ENCODE data around the gene UMPS.

UMPS gene

DNA sequence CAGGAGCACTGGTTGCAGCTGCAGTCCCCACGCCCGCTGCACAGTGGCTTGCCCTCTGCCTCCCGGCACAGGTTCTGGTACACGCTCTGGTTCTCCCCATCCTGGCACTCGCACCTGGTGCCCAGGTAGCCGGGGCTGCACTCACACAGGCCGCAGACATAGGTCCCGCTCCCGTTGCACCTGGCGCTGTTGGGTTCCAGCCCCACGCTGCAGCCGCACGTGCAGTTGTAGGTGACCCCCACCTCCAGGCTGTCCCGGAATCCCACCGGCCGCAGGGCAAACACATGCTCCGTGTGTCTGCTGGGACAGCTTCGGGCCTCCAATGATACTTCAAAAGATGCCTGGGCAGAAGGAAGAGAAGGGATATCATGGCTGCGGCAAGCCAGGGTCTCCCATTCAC, 66.2 kb downstream of the UMPS start:
- H3K4me3 ChIP-seq (ENCODE audit: low read depth in 1 of 2, low read length in 1 of 2): no peak overlapping the region
- H3K36me3 ChIP-seq: no peaks in the 10 kb centered on the region
- H3K27me3 ChIP-seq: peaks cover under 1% of the 10 kb centered on the region
- H3K27ac ChIP-seq: no peak overlapping the region
- no peaks in the 10 kb centered on the region for H3K9me3 ChIP-seq
- TF ChIP-seq, protein P1, sequence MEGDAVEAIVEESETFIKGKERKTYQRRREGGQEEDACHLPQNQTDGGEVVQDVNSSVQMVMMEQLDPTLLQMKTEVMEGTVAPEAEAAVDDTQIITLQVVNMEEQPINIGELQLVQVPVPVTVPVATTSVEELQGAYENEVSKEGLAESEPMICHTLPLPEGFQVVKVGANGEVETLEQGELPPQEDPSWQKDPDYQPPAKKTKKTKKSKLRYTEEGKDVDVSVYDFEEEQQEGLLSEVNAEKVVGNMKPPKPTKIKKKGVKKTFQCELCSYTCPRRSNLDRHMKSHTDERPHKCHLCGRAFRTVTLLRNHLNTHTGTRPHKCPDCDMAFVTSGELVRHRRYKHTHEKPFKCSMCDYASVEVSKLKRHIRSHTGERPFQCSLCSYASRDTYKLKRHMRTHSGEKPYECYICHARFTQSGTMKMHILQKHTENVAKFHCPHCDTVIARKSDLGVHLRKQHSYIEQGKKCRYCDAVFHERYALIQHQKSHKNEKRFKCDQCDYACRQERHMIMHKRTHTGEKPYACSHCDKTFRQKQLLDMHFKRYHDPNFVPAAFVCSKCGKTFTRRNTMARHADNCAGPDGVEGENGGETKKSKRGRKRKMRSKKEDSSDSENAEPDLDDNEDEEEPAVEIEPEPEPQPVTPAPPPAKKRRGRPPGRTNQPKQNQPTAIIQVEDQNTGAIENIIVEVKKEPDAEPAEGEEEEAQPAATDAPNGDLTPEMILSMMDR (IDR thresholded peaks at IDR 0.05): no peak
- H3K4me1 ChIP-seq (ENCODE audit: control insufficient read depth in 1 of 2, insufficient read depth in 1 of 2, low read depth in 1 of 2, low read length in 1 of 2): no peaks in the 10 kb centered on the region

DNA sequence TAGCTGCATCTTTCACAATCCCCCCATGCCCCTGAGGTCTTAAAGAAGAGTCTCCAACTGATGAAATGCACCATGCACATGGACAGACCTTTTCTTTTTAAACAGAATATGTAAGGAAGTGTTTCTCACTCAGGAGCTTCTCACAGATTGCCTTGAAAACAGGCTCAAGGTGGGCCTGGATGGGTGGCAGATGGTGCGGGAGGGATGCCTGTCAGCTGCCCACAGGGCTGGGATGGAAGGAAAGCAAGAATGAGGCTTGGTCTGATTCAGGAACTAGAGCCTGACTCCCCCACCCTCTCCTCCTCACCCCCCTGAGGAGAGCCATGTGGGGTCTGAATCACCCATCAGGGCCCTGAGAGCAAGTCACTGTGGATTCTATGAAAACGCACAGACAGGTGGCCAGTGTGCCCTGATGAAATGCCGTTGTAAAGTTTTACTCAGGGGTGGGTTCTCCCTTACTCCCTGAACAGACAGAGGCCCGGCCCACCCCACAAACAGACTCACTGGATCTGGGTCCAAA, 67.2 kb downstream of the UMPS start:
- Histone ChIP-seq H3K4me1 (ENCODE audit: control insufficient read depth in 1 of 2, insufficient read depth in 1 of 2, low read depth in 1 of 2, low read length in 1 of 2) (no peaks in the 10 kb centered on the region), H3K27ac (no peak overlapping the region), H3K36me3 (no peaks in the 10 kb centered on the region), H3K9me3 (no peaks in the 10 kb centered on the region), H3K27me3 (no peaks in the 10 kb centered on the region), H3K4me3 (ENCODE audit: low read depth in 1 of 2, low read length in 1 of 2) (no peak overlapping the region)
- TF ChIP-seq, protein P1 (IDR thresholded peaks at IDR 0.05): no peak
